WTC11 (cell line): ENCODE data around the gene TMEM259. TPM values are rescaled to one million over a fixed set of nuclear protein-coding genes. Genes with fewer than 3 reads are reported as not detected.

Experiments used
- ATAC-seq: fragments of 200-7000 bp; cut with Tn5 transposase; 2 replicates; pipeline ENCODE4 v1.10.0; 2021; ENCODE audit warnings: mild to moderate bottlenecking, moderate library complexity
- CTCF ChIA-PET: fragments of 300-600 bp; sonication (Branson Sonifier 250); formaldehyde crosslinking; loops from one replicate; lab custom pipeline; 2021; ENCODE audit warnings: antibody characterized with exemption; lab: Charles Lee
- POLR2A ChIA-PET: fragments of 350-600 bp; sonication (Branson Sonifier 250); formaldehyde crosslinking; loops from one replicate; lab custom pipeline; 2021; ENCODE audit warnings: antibody characterized with exemption; lab: Charles Lee
- DNase-seq: peaks from one replicate; pipeline ENCODE4 v3.0.0; 2021; ENCODE audit warnings: low spot score
- H3K27ac Mint-ChIP-seq: 2 replicates; pipeline ENCODE4 v1.8.0; 2021; ENCODE audit warnings: mixed read lengths
- H3K27me3 Mint-ChIP-seq: 2 replicates; pipeline ENCODE4 v1.8.0; 2021; ENCODE audit warnings: low read depth, mild to moderate bottlenecking, moderate library complexity, mixed read lengths
- H3K36me3 Mint-ChIP-seq: 2 replicates; pipeline ENCODE4 v1.8.0; 2021; ENCODE audit warnings: mixed read lengths
- H3K4me1 Mint-ChIP-seq: 2 replicates; pipeline ENCODE4 v1.8.0; 2022; ENCODE audit warnings: mixed read lengths
- H3K4me3 Mint-ChIP-seq: 2 replicates; pipeline ENCODE4 v1.8.0; 2021; ENCODE audit warnings: mild to moderate bottlenecking, moderate library complexity, mixed read lengths
- H3K9me3 Mint-ChIP-seq: 2 replicates; pipeline ENCODE4 v1.8.0; 2021; ENCODE audit warnings: mixed read lengths
- CREM ChIP-seq: sonication (generic); formaldehyde crosslinking; IDR thresholded peaks from 2 replicates; pipeline ENCODE4 v1.8.1; 2022; ENCODE audit warnings: mild to moderate bottlenecking, missing genetic modification reagents, moderate library complexity
- ETV6 ChIP-seq: sonication (generic); formaldehyde crosslinking; IDR thresholded peaks from 2 replicates; pipeline ENCODE4 v1.8.1; 2022; ENCODE audit warnings: mild to moderate bottlenecking, missing genetic modification reagents
- FOXP1 ChIP-seq: sonication (generic); formaldehyde crosslinking; IDR thresholded peaks from 2 replicates; pipeline ENCODE4 v1.8.0; 2022; ENCODE audit warnings: missing genetic modification reagents, mild to moderate bottlenecking, moderate library complexity, borderline replicate concordance
- GTF2I ChIP-seq: fragments of 250-450 bp; sonication (Bioruptor Pico); conservative IDR thresholded peaks from 2 replicates; pipeline ENCODE4 v1.4.0; 2021; ENCODE audit warnings: mild to moderate bottlenecking
- HMGA2 ChIP-seq: fragments of 250-450 bp; sonication (Bioruptor Pico); IDR thresholded peaks from 2 replicates; pipeline ENCODE4 v1.4.0; 2021; ENCODE audit warnings: mild to moderate bottlenecking, moderate library complexity
- KAT7 ChIP-seq: sonication (generic); formaldehyde crosslinking; IDR thresholded peaks from 2 replicates; pipeline ENCODE4 v1.8.1; 2023; ENCODE audit warnings: missing genetic modification reagents, mild to moderate bottlenecking, borderline replicate concordance
- NFYB ChIP-seq: sonication (generic); formaldehyde crosslinking; conservative IDR thresholded peaks from 2 replicates; pipeline ENCODE4 v1.8.0; 2022; ENCODE audit warnings: low read depth, missing genetic modification reagents
- NR3C1 ChIP-seq: sonication (generic); formaldehyde crosslinking; conservative IDR thresholded peaks from 2 replicates; pipeline ENCODE4 v1.8.1; 2023; ENCODE audit warnings: low read depth, mild to moderate bottlenecking, missing genetic modification reagents
- RELA ChIP-seq: sonication (generic); formaldehyde crosslinking; IDR thresholded peaks from 2 replicates; pipeline ENCODE4 v1.8.1; 2022; ENCODE audit warnings: missing genetic modification reagents, mild to moderate bottlenecking, borderline replicate concordance
- RORB ChIP-seq: fragments of 250-450 bp; sonication (Bioruptor Pico); IDR thresholded peaks from 2 replicates; pipeline ENCODE4 v1.9.0; 2021; ENCODE audit warnings: mild to moderate bottlenecking
- SP1 ChIP-seq: sonication (generic); formaldehyde crosslinking; conservative IDR thresholded peaks from 2 replicates; pipeline ENCODE4 v1.8.1; 2022; ENCODE audit warnings: missing genetic modification reagents
- TP53 ChIP-seq: sonication (generic); formaldehyde crosslinking; IDR thresholded peaks from 2 replicates; pipeline ENCODE4 v1.8.1; 2023; ENCODE audit warnings: mild to moderate bottlenecking, missing genetic modification reagents
- ZNF219 ChIP-seq: sonication (generic); formaldehyde crosslinking; IDR thresholded peaks from 2 replicates; pipeline ENCODE4 v1.8.0; 2023; ENCODE audit warnings: missing genetic modification reagents, mild to moderate bottlenecking, borderline replicate concordance
- ZNF671 ChIP-seq: fragments of 250-450 bp; sonication (Bioruptor Pico); IDR thresholded peaks from 2 replicates; pipeline ENCODE4 v1.8.0; 2021; ENCODE audit warnings: mild to moderate bottlenecking
- total RNA-seq: library from RNA; stranded (reverse); gene quantifications from 3 replicates; pipeline ENCODE4 v1.2.3, GENCODE V29; 2021
- TF ChIP-seq, protein P1 (sequence below): sonication (generic); formaldehyde crosslinking; IDR thresholded peaks from 2 replicates; pipeline ENCODE4 v1.8.1; 2023; ENCODE audit warnings: mild to moderate bottlenecking, moderate library complexity, missing genetic modification reagents
- TF ChIP-seq, protein P2 (sequence below): sonication (generic); formaldehyde crosslinking; IDR thresholded peaks from 2 replicates; pipeline ENCODE4 v1.8.0; 2023; ENCODE audit warnings: mild to moderate bottlenecking, missing genetic modification reagents
- TF ChIP-seq, protein P3 (sequence below): sonication (generic); formaldehyde crosslinking; IDR thresholded peaks from 2 replicates; pipeline ENCODE4 v1.8.1; 2022; ENCODE audit warnings: low read depth, missing genetic modification reagents, borderline replicate concordance
- TF ChIP-seq, protein P4 (sequence below): sonication (generic); formaldehyde crosslinking; IDR thresholded peaks from 2 replicates; pipeline ENCODE4 v1.8.0; 2023; ENCODE audit warnings: missing genetic modification reagents
- TF ChIP-seq, protein P5 (sequence below): sonication (generic); formaldehyde crosslinking; IDR thresholded peaks from 2 replicates; pipeline ENCODE4 v1.8.1; 2023; ENCODE audit warnings: mild to moderate bottlenecking, missing genetic modification reagents

Gene TMEM259
- total RNA-seq, 1 experiment from 2014 or later, result 202 TPM

DNA sequence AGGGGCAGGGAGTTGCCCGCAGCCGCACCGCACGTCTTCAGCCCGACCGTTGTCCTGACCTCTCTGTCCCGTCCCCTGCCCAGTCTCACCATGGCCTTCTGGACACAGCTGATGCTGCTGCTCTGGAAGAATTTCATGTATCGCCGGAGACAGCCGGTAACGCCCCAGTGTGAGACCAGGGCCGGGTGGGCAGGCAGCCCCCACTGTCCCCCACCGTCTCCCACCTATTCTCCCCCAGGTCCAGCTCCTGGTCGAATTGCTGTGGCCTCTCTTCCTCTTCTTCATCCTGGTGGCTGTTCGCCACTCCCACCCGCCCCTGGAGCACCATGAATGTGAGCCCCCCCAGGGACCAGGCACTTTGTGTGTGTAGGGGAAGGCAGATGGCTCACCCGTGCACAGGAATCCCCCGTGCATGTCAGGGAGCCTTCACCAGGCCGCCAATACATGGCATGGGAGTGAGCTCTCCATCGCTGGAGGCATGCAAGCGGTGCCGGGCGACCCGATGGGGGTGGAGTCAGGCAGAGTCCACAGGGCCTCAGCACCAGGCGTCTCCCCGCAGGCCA, 20.4 kb upstream of the TMEM259 start (continued):
- TF ChIP-seq, protein P1, sequence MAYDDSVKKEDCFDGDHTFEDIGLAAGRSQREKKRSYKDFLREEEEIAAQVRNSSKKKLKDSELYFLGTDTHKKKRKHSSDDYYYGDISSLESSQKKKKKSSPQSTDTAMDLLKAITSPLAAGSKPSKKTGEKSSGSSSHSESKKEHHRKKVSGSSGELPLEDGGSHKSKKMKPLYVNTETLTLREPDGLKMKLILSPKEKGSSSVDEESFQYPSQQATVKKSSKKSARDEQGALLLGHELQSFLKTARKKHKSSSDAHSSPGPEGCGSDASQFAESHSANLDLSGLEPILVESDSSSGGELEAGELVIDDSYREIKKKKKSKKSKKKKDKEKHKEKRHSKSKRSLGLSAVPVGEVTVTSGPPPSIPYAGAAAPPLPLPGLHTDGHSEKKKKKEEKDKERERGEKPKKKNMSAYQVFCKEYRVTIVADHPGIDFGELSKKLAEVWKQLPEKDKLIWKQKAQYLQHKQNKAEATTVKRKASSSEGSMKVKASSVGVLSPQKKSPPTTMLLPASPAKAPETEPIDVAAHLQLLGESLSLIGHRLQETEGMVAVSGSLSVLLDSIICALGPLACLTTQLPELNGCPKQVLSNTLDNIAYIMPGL (CRISPR knock-in tag), result 0 out of 2 replicates have a peak, but pooled peaks have one; percentile 3
- TF ChIP-seq, protein P2, sequence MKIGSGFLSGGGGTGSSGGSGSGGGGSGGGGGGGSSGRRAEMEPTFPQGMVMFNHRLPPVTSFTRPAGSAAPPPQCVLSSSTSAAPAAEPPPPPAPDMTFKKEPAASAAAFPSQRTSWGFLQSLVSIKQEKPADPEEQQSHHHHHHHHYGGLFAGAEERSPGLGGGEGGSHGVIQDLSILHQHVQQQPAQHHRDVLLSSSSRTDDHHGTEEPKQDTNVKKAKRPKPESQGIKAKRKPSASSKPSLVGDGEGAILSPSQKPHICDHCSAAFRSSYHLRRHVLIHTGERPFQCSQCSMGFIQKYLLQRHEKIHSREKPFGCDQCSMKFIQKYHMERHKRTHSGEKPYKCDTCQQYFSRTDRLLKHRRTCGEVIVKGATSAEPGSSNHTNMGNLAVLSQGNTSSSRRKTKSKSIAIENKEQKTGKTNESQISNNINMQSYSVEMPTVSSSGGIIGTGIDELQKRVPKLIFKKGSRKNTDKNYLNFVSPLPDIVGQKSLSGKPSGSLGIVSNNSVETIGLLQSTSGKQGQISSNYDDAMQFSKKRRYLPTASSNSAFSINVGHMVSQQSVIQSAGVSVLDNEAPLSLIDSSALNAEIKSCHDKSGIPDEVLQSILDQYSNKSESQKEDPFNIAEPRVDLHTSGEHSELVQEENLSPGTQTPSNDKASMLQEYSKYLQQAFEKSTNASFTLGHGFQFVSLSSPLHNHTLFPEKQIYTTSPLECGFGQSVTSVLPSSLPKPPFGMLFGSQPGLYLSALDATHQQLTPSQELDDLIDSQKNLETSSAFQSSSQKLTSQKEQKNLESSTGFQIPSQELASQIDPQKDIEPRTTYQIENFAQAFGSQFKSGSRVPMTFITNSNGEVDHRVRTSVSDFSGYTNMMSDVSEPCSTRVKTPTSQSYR (CRISPR knock-in tag), result no peak
- TF ChIP-seq ZNF219 (CRISPR knock-in tag) (no peak), ETV6 (CRISPR knock-in tag) (no peak), RORB (no peak), FOXP1 (CRISPR knock-in tag) (no peak), ZNF671 (CRISPR knock-in tag) (no peak)
- TF ChIP-seq, protein P3, sequence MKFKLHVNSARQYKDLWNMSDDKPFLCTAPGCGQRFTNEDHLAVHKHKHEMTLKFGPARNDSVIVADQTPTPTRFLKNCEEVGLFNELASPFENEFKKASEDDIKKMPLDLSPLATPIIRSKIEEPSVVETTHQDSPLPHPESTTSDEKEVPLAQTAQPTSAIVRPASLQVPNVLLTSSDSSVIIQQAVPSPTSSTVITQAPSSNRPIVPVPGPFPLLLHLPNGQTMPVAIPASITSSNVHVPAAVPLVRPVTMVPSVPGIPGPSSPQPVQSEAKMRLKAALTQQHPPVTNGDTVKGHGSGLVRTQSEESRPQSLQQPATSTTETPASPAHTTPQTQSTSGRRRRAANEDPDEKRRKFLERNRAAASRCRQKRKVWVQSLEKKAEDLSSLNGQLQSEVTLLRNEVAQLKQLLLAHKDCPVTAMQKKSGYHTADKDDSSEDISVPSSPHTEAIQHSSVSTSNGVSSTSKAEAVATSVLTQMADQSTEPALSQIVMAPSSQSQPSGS (CRISPR knock-in tag), result no peak
- TF ChIP-seq, protein P4, sequence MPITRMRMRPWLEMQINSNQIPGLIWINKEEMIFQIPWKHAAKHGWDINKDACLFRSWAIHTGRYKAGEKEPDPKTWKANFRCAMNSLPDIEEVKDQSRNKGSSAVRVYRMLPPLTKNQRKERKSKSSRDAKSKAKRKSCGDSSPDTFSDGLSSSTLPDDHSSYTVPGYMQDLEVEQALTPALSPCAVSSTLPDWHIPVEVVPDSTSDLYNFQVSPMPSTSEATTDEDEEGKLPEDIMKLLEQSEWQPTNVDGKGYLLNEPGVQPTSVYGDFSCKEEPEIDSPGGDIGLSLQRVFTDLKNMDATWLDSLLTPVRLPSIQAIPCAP (CRISPR knock-in tag), result no peak

DNA sequence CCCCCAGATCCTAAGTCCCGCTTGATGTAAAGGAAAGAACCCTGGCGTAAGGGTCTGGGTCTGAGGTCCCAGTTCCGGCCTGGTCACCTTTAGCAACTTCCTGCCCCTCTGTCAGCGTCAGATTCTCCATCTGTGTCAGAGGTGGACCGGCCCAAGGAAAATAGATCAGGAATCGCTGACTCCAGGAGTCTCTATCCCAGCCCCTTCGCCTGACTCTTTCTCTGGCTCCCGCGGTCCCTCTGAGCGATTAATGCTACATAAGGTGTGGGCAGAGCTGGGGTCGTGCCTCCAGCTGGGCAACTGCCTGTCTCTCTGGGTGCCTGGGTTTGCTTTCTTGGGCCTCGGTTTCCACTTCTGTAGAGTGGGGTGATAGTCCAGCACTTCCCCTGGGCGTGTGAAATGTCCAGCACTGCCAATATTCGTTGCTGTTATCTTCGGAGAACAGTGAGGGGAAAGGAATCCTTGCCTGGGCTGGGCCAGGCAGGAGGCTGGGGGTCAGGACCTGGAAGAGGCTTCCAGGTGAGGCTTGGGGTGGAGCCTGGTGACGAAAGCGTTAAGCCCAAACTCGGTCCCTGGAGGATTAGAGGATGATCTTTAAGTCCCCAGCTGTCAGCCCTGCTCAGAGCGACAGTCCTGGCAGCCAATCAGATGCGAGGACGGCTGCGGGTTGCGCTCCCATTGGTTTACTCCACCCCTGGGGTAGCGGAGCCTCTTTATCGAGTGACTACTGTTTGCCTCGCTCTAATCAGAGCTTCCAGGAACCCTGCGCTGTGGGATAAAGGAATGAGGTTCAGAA, 19.8 kb upstream of the TMEM259 start:
- peak overlapping the region; percentile 84 for H3K4me3 Mint-ChIP-seq
- no peaks in the 10 kb centered on the region for H3K27me3 Mint-ChIP-seq
- no peaks in the 10 kb centered on the region for H3K9me3 Mint-ChIP-seq
- DNase-seq, result peak; percentile 95
- peak overlapping the region; percentile 83 for H3K27ac Mint-ChIP-seq
- ChIA-PET CTCF (interaction anchor here (0.6 to 3.4 kb wide), 12 partner anchors 8 to 184 kb away, joined by 3 to 29 read pairs (median 4); partner anchors contain the start of genes ARHGAP45 and CNN2), POLR2A (interaction anchor here (0.6 to 3.2 kb wide), 13 partner anchors 8 to 404 kb away, joined by 3 to 70 read pairs (median 4); partner anchors contain the start of genes ARHGAP45, CNN2 and RNU6-2)
- ATAC-seq, result peak; percentile 49
- H3K36me3 Mint-ChIP-seq, result peaks cover 26% of the 10 kb centered on the region
- H3K4me1 Mint-ChIP-seq, result peaks cover 12% of the 10 kb centered on the region
- TF ChIP-seq, protein P5, sequence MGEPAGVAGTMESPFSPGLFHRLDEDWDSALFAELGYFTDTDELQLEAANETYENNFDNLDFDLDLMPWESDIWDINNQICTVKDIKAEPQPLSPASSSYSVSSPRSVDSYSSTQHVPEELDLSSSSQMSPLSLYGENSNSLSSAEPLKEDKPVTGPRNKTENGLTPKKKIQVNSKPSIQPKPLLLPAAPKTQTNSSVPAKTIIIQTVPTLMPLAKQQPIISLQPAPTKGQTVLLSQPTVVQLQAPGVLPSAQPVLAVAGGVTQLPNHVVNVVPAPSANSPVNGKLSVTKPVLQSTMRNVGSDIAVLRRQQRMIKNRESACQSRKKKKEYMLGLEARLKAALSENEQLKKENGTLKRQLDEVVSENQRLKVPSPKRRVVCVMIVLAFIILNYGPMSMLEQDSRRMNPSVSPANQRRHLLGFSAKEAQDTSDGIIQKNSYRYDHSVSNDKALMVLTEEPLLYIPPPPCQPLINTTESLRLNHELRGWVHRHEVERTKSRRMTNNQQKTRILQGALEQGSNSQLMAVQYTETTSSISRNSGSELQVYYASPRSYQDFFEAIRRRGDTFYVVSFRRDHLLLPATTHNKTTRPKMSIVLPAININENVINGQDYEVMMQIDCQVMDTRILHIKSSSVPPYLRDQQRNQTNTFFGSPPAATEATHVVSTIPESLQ (CRISPR knock-in tag), result no peak
- TF ChIP-seq NR3C1 (CRISPR knock-in tag) (no peak), HMGA2 (CRISPR knock-in tag) (no peak), GTF2I (CRISPR knock-in tag) (peak; percentile 82; the same call in 1 of the 2 replicates), SP1 (CRISPR knock-in tag) (0 out of 2 replicates have a peak, but pooled peaks have one; percentile 48), CREM (0 out of 2 replicates have a peak, but pooled peaks have one; percentile 40), RELA (CRISPR knock-in tag) (no peak), TP53 (CRISPR knock-in tag) (no peak), KAT7 (no peak), NFYB (CRISPR knock-in tag) (peak; percentile 96)
- TF ChIP-seq, protein P1 (CRISPR knock-in tag), result peak; percentile 47; the same call in 1 of the 2 replicates
